Measurements from ENCODE around the gene CEP164. TPM values are rescaled to one million over a fixed set of nuclear protein-coding genes. Genes with fewer than 3 reads are reported as not detected.

CEP164 gene
- total and polyA plus RNA-seq, 9 of the 15 experiments (the other 6 are each of a cell fraction or from before 2014, with no cell fraction given) = 2.1 to 16.5 (median 10.4) TPM

- Histone ChIP-seq H3K4me1 (replicated peaks in 1 of 2; ENCODE audit: control insufficient read depth in 2 of 2, insufficient read depth in 2 of 2, low read length in 2 of 2) (peaks cover 0 to 5% of the 10 kb centered on the region in 2 experiments; a peak in 3 of 5 replicates), H3K79me2 (ENCODE audit: control insufficient read depth, insufficient read depth, low read length) (no peaks in the 10 kb centered on the region), H2AFZ (ENCODE audit: low read depth, low read length) (no peak overlapping the region), H3K9ac (ENCODE audit: insufficient read depth in 1 of 2, low read depth in 2 of 2, low read length in 2 of 2) (no peak overlapping the region), H3K36me3 (ENCODE audit: control insufficient read depth, insufficient read depth, low read length) (peaks cover 27% of the 10 kb centered on the region), H3K9me3 (replicated peaks; ENCODE audit: control insufficient read depth, insufficient read depth, low read depth, low read length) (no peaks in the 10 kb centered on the region), H4K20me1 (replicated peaks; ENCODE audit: control insufficient read depth, insufficient read depth, low read length) (no peaks in the 10 kb centered on the region), H3K27me3 (ENCODE audit: control insufficient read depth in 2 of 2, insufficient read depth in 2 of 2, low read length in 2 of 2) (no peaks in the 10 kb centered on the region), H3K4me3 (no peak overlapping the region), H3K27ac (ENCODE audit: extremely low read depth, low read depth, low read length) (no peak overlapping the region), H3K9me1 (ENCODE audit: control insufficient read depth, insufficient read depth, low read length) (no peaks in the 10 kb centered on the region), H3K4me2 (ENCODE audit: insufficient read depth, low read length) (no peak overlapping the region)
- intact Hi-C loops (cut with micrococcal nuclease) = no loop called here
- FAIRE-seq (no peak), ATAC-seq (no peak), DNase-seq (ENCODE audit: extremely low read depth in 1 of 4, low spot score in 3 of 4) (no peak)
- 53% methylated on average over 2 of the region's 2 CpGs for WGBS (ENCODE audit: insufficient coverage, low coverage, missing lambda C conversion rate)
- BruUV-seq (replicated peaks) = no TSS peak
- in situ Hi-C loops (cut with MboI) = no loop called here
- no peak for TF ChIP-seq ZEB2 (IDR thresholded peaks at IDR 0.05)
- TF ChIP-seq TEAD1 (CRISPR knock-in tag; IDR thresholded peaks at IDR 0.05) = no peak
- no peak for TF ChIP-seq C11orf30 (IDR thresholded peaks at IDR 0.05; ENCODE audit: low read depth)
- TF ChIP-seq NFATC3 (IDR thresholded peaks at IDR 0.05) = no peak
- TF ChIP-seq SUPT5H (IDR thresholded peaks at IDR 0.05) = no peak
- TF ChIP-seq POU5F1 (IDR thresholded peaks at IDR 0.05; ENCODE audit: borderline replicate concordance, low read depth, low read length, partially characterized antibody) = no peak
- TF ChIP-seq PHTF2 (CRISPR knock-in tag; IDR thresholded peaks at IDR 0.05) = no peak
- no peak for TF ChIP-seq CHD4 (IDR thresholded peaks at IDR 0.05; ENCODE audit: insufficient read depth, insufficient replicate concordance, low read depth, low read length, poor library complexity, severe bottlenecking)
- TF ChIP-seq, protein P1, sequence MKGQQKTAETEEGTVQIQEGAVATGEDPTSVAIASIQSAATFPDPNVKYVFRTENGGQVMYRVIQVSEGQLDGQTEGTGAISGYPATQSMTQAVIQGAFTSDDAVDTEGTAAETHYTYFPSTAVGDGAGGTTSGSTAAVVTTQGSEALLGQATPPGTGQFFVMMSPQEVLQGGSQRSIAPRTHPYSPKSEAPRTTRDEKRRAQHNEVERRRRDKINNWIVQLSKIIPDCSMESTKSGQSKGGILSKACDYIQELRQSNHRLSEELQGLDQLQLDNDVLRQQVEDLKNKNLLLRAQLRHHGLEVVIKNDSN (CRISPR knock-in tag; IDR thresholded peaks at IDR 0.05) = no peak
- TF ChIP-seq, protein P2, sequence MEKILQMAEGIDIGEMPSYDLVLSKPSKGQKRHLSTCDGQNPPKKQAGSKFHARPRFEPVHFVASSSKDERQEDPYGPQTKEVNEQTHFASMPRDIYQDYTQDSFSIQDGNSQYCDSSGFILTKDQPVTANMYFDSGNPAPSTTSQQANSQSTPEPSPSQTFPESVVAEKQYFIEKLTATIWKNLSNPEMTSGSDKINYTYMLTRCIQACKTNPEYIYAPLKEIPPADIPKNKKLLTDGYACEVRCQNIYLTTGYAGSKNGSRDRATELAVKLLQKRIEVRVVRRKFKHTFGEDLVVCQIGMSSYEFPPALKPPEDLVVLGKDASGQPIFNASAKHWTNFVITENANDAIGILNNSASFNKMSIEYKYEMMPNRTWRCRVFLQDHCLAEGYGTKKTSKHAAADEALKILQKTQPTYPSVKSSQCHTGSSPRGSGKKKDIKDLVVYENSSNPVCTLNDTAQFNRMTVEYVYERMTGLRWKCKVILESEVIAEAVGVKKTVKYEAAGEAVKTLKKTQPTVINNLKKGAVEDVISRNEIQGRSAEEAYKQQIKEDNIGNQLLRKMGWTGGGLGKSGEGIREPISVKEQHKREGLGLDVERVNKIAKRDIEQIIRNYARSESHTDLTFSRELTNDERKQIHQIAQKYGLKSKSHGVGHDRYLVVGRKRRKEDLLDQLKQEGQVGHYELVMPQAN (IDR thresholded peaks at IDR 0.05; ENCODE audit: borderline replicate concordance) = no peak
- no peak for TF ChIP-seq NCOA1 (IDR thresholded peaks at IDR 0.05; ENCODE audit: low read depth)
- TF ChIP-seq, protein P3, sequence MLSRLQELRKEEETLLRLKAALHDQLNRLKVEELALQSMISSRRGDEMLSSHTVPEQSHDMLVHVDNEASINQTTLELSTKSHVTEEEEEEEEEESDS (CRISPR knock-in tag; IDR thresholded peaks at IDR 0.05) = no peak
- TF ChIP-seq ELF4 (CRISPR knock-in tag; IDR thresholded peaks at IDR 0.05) = no peak
- no peak for TF ChIP-seq DEAF1 (CRISPR knock-in tag; IDR thresholded peaks at IDR 0.05)
- no peak for TF ChIP-seq SREBF1 (IDR thresholded peaks at IDR 0.05; ENCODE audit: borderline replicate concordance, low read depth, low read length)
- no peak for TF ChIP-seq POLR2AphosphoS2 (IDR thresholded peaks at IDR 0.05; ENCODE audit: low read length)
- no peak for TF ChIP-seq MCM7 (IDR thresholded peaks at IDR 0.05)
- no peak for TF ChIP-seq RFX7 (CRISPR knock-in tag; IDR thresholded peaks at IDR 0.05)
- ChIA-PET POLR2A (interaction anchor here (0.6 to 1.2 kb wide), 2 partner anchors 10 to 1252 kb away, joined by 3 read pairs; partner anchors contain the start of gene TMEM25), CTCF (ENCODE audit: low intra/inter-chr PET ratio) (no interaction called here)
Observed at GRCh38 chr11:117278347-117278746, 49.3 kb upstream of the CEP164 start.
